Epidermal melanocyte (primary cell): Measurements from ENCODE around the gene POU5F1.
A peak's percentile ranks its signal among the peaks of the same experiment; 100 is the strongest.
"Not testable (repeated sequence)": the region's sequence is repeated elsewhere in the genome, so short reads cannot be mapped to it uniquely, and the experiment has no call there.

Source experiments
- DNase-seq: peaks from one replicate; pipeline ENCODE4 v3.0.0; 2011; ENCODE audit warnings: low spot score; ENCODE audit not compliant: insufficient read length

POU5F1 gene

GRCh38 chr6:31169123-31169857, 1.2 kb downstream of the POU5F1 start:
- DNase-seq = no peak

GRCh38 chr6:31168606-31169005, 1.9 kb downstream of the POU5F1 start:
- no peak for DNase-seq

GRCh38 chr6:31165986-31166385, 4.5 kb downstream of the POU5F1 start:
- no peak for DNase-seq

GRCh38 chr6:31165064-31165832, 5.2 kb downstream of the POU5F1 start:
- not testable (repeated sequence) for DNase-seq

GRCh38 chr6:31164475-31165063, 5.9 kb downstream of the POU5F1 start:
- DNase-seq = not testable (repeated sequence)

- no peak for DNase-seq
Measured at GRCh38 chr6:31163922-31164321, 6.6 kb downstream of the POU5F1 start.

GRCh38 chr6:31162463-31163165, 7.9 kb downstream of the POU5F1 start:
- no peak for DNase-seq

- no peak for DNase-seq
Measured at GRCh38 chr6:31161216-31162126, 9.0 kb downstream of the POU5F1 start.

- DNase-seq = no peak
Measured at GRCh38 chr6:31158863-31159855, 11.3 kb downstream of the POU5F1 start.

GRCh38 chr6:31158140-31158862, 12.2 kb downstream of the POU5F1 start, which contains the start of gene TCF19:
Gene TCF19, plus strand, starts transcription at chr6:31158589. Its CDS starts 881 bp downstream, at chr6:31159470.
- DNase-seq = peak; percentile 99

- no peak for DNase-seq
Measured at GRCh38 chr6:31157513-31158139, 12.9 kb downstream of the POU5F1 start, which contains the start of gene CCHCR1. Gene CCHCR1, minus strand, starts transcription at chr6:31157802. Its CDS starts 202 bp downstream, at chr6:31157600.

- DNase-seq = no peak
Measured at GRCh38 chr6:31156641-31157040, 13.8 kb downstream of the POU5F1 start.

- no peak for DNase-seq
Measured at GRCh38 chr6:31154436-31154835, 16.0 kb downstream of the POU5F1 start.

- DNase-seq = no peak
Measured at GRCh38 chr6:31152781-31153180, 17.7 kb downstream of the POU5F1 start.

GRCh38 chr6:31149827-31150447, 20.5 kb downstream of the POU5F1 start:
- DNase-seq = no peak

- DNase-seq = no peak
Measured at GRCh38 chr6:31145386-31145785, 25.1 kb downstream of the POU5F1 start.

- DNase-seq = no peak
Measured at GRCh38 chr6:31144970-31145340, 25.5 kb downstream of the POU5F1 start.
